GM10266 (cell line): Measurements from ENCODE around the gene COL1A2.

Experiments
- DNase-seq: peaks from one replicate; pipeline ENCODE4 v3.0.0; 2012; ENCODE audit errors: extremely low spot score
- TF ChIP-seq, protein P1 (sequence below): IDR thresholded peaks from 2 replicates; pipeline ENCODE4 v1.5.1; 2012; ENCODE audit warnings: mild to moderate bottlenecking, low read depth; ENCODE audit not compliant: control insufficient read depth, insufficient read depth; ENCODE audit errors: missing control alignments

Gene COL1A2

DNA sequence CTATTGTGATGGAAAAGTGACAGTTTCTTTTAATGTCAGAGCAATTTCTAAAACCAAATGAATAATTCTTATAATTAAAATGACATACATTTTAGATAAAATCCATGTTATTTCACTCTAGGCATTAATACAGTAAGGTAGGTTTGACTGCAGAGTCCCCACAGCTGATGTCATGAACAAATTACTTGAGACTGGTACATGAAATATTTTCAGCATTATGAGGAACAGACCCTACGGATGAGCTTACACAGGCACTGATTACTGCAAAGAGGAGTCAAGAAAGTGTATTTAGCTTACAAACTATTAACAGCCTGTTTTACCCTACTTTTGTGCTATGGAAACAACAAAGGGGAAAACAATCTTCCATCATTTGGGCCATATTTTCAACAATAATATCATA, 8.9 kb downstream of the COL1A2 start:
- DNase-seq: no peak
- TF ChIP-seq, protein P1, sequence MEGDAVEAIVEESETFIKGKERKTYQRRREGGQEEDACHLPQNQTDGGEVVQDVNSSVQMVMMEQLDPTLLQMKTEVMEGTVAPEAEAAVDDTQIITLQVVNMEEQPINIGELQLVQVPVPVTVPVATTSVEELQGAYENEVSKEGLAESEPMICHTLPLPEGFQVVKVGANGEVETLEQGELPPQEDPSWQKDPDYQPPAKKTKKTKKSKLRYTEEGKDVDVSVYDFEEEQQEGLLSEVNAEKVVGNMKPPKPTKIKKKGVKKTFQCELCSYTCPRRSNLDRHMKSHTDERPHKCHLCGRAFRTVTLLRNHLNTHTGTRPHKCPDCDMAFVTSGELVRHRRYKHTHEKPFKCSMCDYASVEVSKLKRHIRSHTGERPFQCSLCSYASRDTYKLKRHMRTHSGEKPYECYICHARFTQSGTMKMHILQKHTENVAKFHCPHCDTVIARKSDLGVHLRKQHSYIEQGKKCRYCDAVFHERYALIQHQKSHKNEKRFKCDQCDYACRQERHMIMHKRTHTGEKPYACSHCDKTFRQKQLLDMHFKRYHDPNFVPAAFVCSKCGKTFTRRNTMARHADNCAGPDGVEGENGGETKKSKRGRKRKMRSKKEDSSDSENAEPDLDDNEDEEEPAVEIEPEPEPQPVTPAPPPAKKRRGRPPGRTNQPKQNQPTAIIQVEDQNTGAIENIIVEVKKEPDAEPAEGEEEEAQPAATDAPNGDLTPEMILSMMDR: no peak

DNA sequence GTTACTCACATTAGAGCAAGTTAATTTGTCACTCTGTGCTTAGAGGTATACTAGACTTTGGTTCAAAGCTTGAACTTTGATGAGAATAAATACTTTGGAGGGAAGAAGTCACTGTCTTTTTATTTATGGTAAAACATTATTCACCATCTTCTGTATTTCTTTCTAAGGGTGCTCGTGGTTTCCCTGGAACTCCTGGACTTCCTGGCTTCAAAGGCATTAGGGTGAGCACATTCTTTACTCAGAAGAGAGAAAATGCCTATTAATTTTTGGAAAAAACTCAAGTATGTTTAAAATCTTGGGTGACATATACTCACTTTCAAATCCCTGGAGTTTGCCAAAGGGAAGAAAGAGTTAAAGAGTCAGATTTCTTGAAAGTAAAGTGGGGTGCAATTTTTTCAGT, 10.8 kb downstream of the COL1A2 start:
- DNase-seq: no peak
- TF ChIP-seq, protein P1: no peak

DNA sequence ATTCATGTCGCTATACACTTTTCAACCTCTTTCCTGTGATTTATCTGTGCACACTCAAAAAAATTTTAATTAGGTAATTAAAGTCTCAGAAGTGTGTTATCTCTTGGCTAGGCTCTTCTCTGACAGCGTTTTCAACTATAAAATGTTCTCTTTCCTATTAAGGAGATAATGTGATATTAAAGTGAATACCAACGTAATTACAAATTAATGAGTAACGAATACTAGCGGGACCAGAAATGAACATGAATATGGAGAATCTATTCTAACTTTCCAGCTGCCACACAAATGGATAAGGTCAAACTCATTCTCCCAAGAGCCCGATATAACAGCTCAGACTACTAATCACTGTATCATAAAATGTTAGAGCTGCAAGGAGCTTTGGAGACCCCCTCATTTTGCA, 12.0 kb downstream of the COL1A2 start:
- TF ChIP-seq, protein P1: no peak
- no peak for DNase-seq

DNA sequence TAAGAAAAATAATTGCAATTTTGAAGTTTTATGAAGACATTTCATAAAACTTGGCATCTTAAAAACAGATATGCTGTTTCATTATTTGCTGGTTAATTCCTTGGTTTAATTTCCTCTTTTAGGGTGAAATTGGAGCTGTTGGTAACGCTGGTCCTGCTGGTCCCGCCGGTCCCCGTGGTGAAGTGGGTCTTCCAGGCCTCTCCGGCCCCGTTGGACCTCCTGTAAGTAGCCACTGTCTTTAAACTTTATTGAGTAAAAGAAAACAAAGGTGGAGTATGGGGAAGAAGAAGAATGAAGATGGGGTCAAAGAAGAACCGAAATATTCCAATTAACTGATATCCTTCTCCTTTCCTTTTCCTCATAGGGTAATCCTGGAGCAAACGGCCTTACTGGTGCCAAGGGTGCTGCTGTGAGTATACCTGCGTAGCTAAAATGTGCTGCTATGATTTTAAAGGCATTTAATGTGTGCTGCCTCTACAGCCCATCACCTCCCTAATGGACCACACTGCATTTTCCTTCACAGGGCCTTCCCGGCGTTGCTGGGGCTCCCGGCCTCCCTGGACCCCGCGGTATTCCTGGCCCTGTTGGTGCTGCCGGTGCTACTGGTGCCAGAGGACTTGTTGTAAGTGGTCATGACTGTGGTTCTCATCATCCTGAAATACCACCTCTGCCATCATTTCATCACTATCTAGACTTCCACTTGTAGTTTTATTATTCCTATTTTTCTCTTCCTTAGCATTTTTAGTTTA, 14.7 kb downstream of the COL1A2 start:
- TF ChIP-seq, protein P1: no peak
- no peak for DNase-seq

DNA sequence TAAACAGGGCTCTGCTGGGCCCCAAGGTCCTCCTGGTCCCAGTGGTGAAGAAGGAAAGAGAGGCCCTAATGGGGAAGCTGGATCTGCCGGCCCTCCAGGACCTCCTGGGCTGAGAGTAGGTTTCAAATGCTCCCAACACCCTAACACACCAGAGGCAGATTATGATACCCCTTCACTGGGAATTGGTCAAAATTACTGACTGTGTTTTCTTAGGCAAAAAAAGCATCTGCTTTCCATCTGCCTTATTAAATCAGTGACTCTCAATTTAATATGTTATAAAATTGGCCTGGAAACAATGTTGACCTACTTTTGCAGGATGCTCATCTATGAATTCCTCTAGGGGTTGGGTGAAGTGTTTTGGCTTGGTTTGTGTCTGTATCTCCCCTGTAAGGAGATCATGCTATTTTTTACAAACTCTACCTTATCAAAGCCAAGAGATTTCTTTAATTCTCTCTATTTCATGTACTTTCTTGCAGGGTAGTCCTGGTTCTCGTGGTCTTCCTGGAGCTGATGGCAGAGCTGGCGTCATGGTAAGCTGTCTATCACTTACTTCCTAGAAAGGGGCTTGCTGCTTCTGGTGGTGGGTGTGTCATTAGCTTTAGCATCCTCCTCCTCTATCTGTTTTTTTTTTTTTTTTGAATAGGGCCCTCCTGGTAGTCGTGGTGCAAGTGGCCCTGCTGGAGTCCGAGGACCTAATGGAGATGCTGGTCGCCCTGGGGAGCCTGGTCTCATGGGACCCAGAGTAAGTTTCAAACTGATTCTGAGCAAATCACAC, 15.9 kb downstream of the COL1A2 start:
- no peak for DNase-seq
- TF ChIP-seq, protein P1: no peak

DNA sequence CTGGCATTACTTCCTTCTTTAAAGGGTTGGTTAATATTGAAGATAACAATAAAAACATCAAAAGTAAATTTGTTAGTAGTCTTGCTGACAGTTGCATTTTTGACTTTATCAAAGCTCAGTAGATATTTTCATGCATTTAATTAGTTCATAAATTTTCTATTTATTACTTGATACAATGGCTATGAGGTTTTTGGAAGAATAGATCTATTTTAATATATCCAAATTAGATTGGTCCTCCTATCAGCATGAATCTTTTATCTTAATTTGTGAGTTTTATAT, 16.4 kb downstream of the COL1A2 start:
- TF ChIP-seq, protein P1: no peak
- no peak for DNase-seq

DNA sequence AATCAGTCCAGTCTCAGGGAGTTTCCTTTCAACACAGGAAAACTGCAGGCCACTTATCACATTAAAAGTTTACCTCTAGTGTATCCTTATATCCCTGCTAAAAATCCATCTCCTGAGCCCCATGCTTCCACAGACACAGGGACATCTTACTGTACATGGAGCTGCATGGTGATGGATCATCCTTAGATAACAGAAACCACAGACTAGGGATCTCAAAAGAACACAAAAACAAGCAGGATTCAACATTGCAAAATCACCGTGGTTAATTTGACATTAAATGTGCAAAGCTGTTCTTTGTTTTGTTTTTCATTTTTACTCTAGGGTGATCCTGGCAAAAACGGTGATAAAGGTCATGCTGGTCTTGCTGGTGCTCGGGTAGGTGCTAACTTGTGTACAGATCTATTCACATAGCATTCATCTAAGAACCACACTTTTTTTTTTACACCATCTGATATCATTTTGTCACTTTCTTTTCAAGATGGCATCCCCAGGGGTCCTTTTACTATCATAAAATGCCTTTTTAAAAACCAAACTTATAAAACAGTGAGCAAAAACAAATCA, 18.1 kb downstream of the COL1A2 start:
- DNase-seq: no peak
- TF ChIP-seq, protein P1: no peak
